HepG2 (cell line): Measurements from ENCODE around the gene RHBDL3. TPM values are rescaled to one million over a fixed set of nuclear protein-coding genes. Genes with fewer than 3 reads are reported as not detected.
"Not testable (repeated sequence)": the region's sequence is repeated elsewhere in the genome, so short reads cannot be mapped to it uniquely, and the experiment has no call there.

Experiments
- EP300 ChIP-seq, 3 experiments: sonication (generic) in 1 of 3; formaldehyde crosslinking in 1 of 3; IDR thresholded peaks; 2 replicates each; pipeline versions ENCODE4 v1.5.1 to v1.6.1; 2011 to 2020; ENCODE audit warnings: low read depth in 2 of 3, low read length in 2 of 3, borderline replicate concordance in 1 of 3, improper control_type of control experiment in 1 of 3, mild to moderate bottlenecking in 1 of 3, missing genetic modification reagents in 1 of 3, moderate library complexity in 1 of 3
- FOXA1 ChIP-seq, 2 experiments: fragments of 450-650 bp in 1 of 2; sonication (generic) in 1 of 2; formaldehyde crosslinking in 1 of 2; IDR thresholded peaks; 2 replicates each; pipeline versions ENCODE4 v1.4.0 to v1.6.1; 2016 to 2020; ENCODE audit warnings: missing genetic modification reagents in 1 of 2
- FOXA3 ChIP-seq: IDR thresholded peaks from 2 replicates; pipeline ENCODE4 v1.6.1; 2016; ENCODE audit warnings: missing genetic modification reagents, missing compliant biosample characterization
- HOXA3 ChIP-seq: sonication (generic); formaldehyde crosslinking; IDR thresholded peaks from 2 replicates; pipeline ENCODE4 v1.5.0; 2020; ENCODE audit warnings: missing genetic modification reagents
- NR2F1 ChIP-seq, 2 experiments: fragments of 450-650 bp in 1 of 2; formaldehyde crosslinking in 1 of 2; IDR thresholded peaks; 2 replicates each; pipeline versions ENCODE4 v1.5.0 to v1.6.1; 2016 to 2020; ENCODE audit warnings: mild to moderate bottlenecking in 1 of 2, missing compliant biosample characterization in 1 of 2, missing genetic modification reagents in 1 of 2, moderate library complexity in 1 of 2
- NR2F6 ChIP-seq, 2 experiments: IDR thresholded peaks; 2 replicates each; pipeline ENCODE4 v1.6.1; 2016; ENCODE audit warnings: antibody characterized with exemption in 1 of 2, mild to moderate bottlenecking in 1 of 2
- POGZ ChIP-seq: sonication (generic); formaldehyde crosslinking; IDR thresholded peaks from 2 replicates; pipeline ENCODE4 v1.4.0; 2020; ENCODE audit warnings: mild to moderate bottlenecking, missing genetic modification reagents
- SOX5 ChIP-seq: IDR thresholded peaks from 2 replicates; pipeline ENCODE4 v1.6.1; 2016; ENCODE audit warnings: borderline replicate concordance
- ZMYM2 ChIP-seq: sonication (generic); formaldehyde crosslinking; IDR thresholded peaks from 2 replicates; pipeline ENCODE4 v1.8.0; 2022; ENCODE audit warnings: mild to moderate bottlenecking, missing genetic modification reagents
- ZMYM3 ChIP-seq: sonication (generic); formaldehyde crosslinking; IDR thresholded peaks from 2 replicates; pipeline ENCODE4 v1.5.1; 2020; ENCODE audit warnings: mild to moderate bottlenecking, missing genetic modification reagents
- ZNF629 ChIP-seq: sonication (generic); formaldehyde crosslinking; conservative IDR thresholded peaks from 2 replicates; pipeline ENCODE4 v1.5.0; 2020; ENCODE audit warnings: missing genetic modification reagents
- polyA plus RNA-seq, 8 experiments: library from polyadenylated mRNA; depleted of rRNA in 3 of 8; stranded (reverse) in 7 of 8; unstranded in 1 of 8; fragments of >200 nt; fragmentation: Illumina TruSeq in 4 of 8; extraction: Trizol in 4 of 8; gene quantifications; 2 replicates each; pipeline versions ENCODE4 v1.2.1 to v1.2.3, GENCODE V29; 2011 to 2016; ENCODE audit warnings: low read depth in 4 of 8, missing spikeins in 1 of 8, mixed read lengths in 1 of 8; ENCODE audit not compliant: insufficient read depth in 1 of 8
- total RNA-seq, 5 experiments: library from RNA; depleted of rRNA; stranded (reverse); fragments of >200 nt; fragmentation: Illumina TruSeq; extraction: Trizol; gene quantifications; 2 replicates each; pipeline ENCODE4 v1.2.3, GENCODE V29; 2016; ENCODE audit warnings: low read depth in 1 of 5
- TF ChIP-seq, protein P1 (sequence below): IDR thresholded peaks from 2 replicates; pipeline ENCODE4 v1.4.0; 2020; ENCODE audit warnings: mild to moderate bottlenecking, missing genetic modification reagents

Gene RHBDL3
- total and polyA plus RNA-seq, 2 of the 13 experiments (the other 11 are each of a cell fraction or from before 2014, with no cell fraction given): 0.09 TPM; not detected in 1

DNA sequence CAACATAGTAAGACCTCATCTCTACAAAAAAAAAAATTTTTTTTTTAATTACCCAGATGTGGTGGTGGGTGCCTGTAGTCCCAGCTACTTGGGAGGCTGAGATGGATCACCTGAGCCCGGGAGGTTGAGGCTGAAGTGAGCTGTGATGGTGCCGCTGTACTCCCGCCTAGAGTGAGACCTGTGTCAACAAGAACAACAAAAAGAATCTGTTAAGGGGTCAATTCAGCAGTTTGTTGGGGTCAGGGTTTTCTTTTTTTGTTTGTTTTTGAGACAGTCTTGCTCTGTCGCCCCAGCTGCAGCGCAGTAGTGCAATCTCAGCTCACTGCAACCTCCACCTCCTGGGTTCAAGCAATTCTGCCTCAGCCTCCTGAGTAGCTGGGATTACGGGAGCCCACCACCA is 54.4 kb downstream of the RHBDL3 start (continued):
- TF ChIP-seq HOXA3 (CRISPR knock-in tag): peak; percentile 28; the same call in 1 of the 2 replicates
- TF ChIP-seq ZNF629: peak; percentile 94
- TF ChIP-seq NR2F1 (CRISPR knock-in tag; IDR thresholded peaks at IDR 0.05): peak in 1 of 2 experiments; percentile 45; a peak in 1 of 4 replicates
- TF ChIP-seq SOX5 (CRISPR knock-in tag): peak; percentile 67
- peak; percentile 92; the same call in 1 of the 2 replicates for TF ChIP-seq ZMYM2 (CRISPR knock-in tag)
- peak; percentile 75 for TF ChIP-seq FOXA3 (CRISPR knock-in tag)
- peak; percentile 86 for TF ChIP-seq NR2F6 (IDR thresholded peaks at IDR 0.05)
- TF ChIP-seq NR2F6 (CRISPR knock-in tag; IDR thresholded peaks at IDR 0.05): peak; percentile 74
- peak in 1 of 2 experiments; percentile 26; a peak in 1 of 4 replicates for TF ChIP-seq EP300 (IDR thresholded peaks at IDR 0.05; ENCODE audit: low read depth in 2 of 2, low read length in 2 of 2)
- TF ChIP-seq EP300 (CRISPR knock-in tag; IDR thresholded peaks at IDR 0.05; ENCODE audit: borderline replicate concordance); FOXA1 (IDR thresholded peaks at IDR 0.05): not testable (repeated sequence)
- peak; percentile 53; the same call in 1 of the 2 replicates for TF ChIP-seq FOXA1 (CRISPR knock-in tag; IDR thresholded peaks at IDR 0.05)
- peak; percentile 85 for TF ChIP-seq ZMYM3 (CRISPR knock-in tag)
- TF ChIP-seq, protein P1, sequence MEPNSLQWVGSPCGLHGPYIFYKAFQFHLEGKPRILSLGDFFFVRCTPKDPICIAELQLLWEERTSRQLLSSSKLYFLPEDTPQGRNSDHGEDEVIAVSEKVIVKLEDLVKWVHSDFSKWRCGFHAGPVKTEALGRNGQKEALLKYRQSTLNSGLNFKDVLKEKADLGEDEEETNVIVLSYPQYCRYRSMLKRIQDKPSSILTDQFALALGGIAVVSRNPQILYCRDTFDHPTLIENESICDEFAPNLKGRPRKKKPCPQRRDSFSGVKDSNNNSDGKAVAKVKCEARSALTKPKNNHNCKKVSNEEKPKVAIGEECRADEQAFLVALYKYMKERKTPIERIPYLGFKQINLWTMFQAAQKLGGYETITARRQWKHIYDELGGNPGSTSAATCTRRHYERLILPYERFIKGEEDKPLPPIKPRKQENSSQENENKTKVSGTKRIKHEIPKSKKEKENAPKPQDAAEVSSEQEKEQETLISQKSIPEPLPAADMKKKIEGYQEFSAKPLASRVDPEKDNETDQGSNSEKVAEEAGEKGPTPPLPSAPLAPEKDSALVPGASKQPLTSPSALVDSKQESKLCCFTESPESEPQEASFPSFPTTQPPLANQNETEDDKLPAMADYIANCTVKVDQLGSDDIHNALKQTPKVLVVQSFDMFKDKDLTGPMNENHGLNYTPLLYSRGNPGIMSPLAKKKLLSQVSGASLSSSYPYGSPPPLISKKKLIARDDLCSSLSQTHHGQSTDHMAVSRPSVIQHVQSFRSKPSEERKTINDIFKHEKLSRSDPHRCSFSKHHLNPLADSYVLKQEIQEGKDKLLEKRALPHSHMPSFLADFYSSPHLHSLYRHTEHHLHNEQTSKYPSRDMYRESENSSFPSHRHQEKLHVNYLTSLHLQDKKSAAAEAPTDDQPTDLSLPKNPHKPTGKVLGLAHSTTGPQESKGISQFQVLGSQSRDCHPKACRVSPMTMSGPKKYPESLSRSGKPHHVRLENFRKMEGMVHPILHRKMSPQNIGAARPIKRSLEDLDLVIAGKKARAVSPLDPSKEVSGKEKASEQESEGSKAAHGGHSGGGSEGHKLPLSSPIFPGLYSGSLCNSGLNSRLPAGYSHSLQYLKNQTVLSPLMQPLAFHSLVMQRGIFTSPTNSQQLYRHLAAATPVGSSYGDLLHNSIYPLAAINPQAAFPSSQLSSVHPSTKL: peak; percentile 55; the same call in 1 of the 2 replicates
- 0 out of 2 replicates have a peak, but pooled peaks have one; percentile 23 for TF ChIP-seq POGZ (CRISPR knock-in tag)
